Hindlimb muscle (tissue), 1 donor: ENCODE results near the gene PABPC1L2B. TPM values are rescaled to one million over a fixed set of nuclear protein-coding genes. Genes with fewer than 3 reads are reported as not detected.
"Not testable (repeated sequence)": the region's sequence is repeated elsewhere in the genome, so short reads cannot be mapped to it uniquely, and the experiment has no call there.

Source experiments
- DNase-seq: peaks from one replicate; pipeline ENCODE4 v3.0.0-alpha.2; 2013
- polyA plus RNA-seq: library from polyadenylated mRNA; unstranded; fragments of 120-200 nt; gene quantifications from one replicate; pipeline ENCODE4 v1.2.1, GENCODE V29; 2013; ENCODE audit not compliant: insufficient read length

The PABPC1L2B gene
- polyA plus RNA-seq = not detected

DNA sequence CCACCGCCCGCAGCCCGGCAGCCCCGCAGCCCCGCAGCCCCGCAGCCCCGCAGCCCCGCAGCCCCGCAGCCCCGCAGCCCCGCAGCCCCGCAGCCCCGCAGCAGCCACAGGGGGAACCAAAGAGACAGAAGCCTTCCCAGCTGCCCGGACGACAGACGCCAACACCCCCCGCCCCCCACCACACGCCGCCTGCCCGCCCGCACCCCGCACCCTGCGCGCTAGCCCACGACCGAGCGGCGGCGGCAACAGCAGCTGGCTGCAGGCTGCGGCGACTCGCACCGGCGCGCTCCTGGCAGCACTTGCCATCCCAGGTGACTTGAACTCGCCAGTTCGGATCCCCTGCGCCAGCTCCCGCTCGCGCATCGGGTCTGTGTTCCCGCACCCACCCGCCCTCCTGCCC lies at the start of gene PABPC1L2B:
Gene PABPC1L2B, plus strand, starts transcription at position 207 of the 400 bp plus-strand sequence. CDS start 704 bp downstream, outside the sequence.
- DNase-seq = not testable (repeated sequence)

GRCh38 chrX:72959971-72960370 lies 42.8 kb upstream of the PABPC1L2B start:
- not testable (repeated sequence) for DNase-seq

DNA sequence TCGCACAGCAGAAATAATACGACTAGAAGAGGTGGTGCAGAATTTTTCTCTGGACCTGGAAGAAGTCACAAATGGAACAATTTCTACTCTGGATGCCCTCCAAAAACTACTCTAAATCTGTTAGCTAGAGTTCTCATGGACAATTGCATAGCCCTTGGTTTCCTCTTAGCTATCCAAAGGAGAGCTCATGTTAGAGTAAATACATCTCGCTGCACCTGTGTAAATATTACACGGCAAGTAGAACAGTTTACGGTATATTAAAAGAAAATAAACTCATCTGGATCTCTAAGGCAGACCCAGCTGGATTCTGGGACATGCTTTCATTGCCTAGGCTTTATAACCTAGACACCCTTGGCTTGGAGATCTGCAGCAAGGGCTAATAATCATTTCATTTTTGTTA lies 30.9 kb upstream of the PABPC1L2B start:
- not testable (repeated sequence) for DNase-seq

DNA sequence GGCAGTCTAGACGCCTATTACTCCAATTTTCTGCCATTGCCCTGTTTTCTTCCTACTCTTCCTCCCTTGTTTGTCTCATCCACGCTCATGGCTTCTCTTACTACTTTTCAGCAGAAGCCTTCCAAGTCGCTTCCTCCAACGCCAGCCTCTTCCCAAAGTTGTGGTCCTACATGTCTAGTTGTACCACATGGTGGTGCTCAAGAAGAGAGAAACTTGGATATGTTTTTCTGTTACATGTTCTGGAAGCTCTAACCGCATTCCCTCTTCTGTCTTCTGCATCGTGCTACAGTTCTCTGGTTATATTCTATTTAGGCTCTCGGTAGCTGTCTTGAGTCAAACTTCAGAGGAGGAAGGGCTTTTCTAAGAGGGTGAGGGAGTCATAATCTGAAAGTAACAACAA lies 27.9 kb upstream of the PABPC1L2B start:
- DNase-seq = not testable (repeated sequence)

GRCh38 chrX:72980894-72981469 lies 21.8 kb upstream of the PABPC1L2B start:
- DNase-seq = not testable (repeated sequence)

DNA sequence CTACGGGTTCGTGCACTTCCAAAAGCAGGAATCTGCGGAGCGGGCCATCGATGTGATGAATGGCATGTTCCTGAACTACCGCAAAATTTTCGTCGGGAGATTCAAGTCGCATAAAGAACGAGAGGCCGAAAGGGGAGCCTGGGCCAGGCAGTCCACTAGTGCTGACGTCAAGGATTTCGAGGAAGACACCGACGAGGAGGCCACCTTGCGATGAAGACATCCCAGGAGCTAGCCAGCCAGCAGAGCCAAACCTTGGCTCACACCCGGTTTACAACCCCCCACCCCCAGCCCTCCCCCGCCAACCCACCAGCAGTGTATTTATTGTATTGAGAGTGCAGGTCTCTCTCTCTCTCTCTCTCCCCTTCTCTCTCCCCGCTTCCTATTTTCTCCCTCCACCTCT lies 1.3 kb downstream of the PABPC1L2B start:
- not testable (repeated sequence) for DNase-seq

DNA sequence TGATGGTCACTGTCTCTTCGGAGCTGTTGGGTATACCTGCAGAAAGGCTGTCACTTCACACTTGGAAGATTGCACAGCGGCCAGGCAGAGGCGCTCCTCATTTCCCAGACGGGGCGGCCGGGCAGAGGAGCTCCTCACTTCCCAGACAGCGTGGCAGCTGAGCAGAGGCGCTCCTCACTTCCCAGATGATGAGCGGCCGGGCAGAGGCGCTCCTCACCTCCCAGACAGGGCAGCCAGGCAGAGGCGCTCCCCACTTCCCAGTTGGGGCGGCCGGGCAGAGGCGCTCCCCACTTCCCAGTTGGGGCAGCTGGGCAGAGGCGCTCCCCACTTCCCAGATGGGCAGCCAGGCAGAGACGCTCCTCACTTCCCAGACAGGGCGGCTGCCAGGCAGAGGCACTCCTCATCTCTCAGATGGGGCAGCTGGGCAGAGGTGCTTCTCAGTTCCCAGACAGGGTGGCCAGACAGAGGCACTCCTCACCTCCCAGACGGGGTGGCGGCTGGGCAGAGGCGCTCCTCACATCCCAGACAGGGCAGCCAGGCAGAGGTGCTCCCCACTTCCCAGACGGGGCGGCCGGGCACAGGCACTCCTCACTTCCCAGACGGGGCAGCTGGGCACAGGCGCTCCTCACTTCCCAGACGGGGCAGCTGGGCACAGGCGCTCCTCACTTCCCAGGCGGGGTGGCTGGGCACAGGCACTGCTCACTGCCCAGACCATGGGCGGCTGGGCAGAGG lies 18.8 kb downstream of the PABPC1L2B start:
- no peak for DNase-seq

- DNase-seq = not testable (repeated sequence)
Measured at GRCh38 chrX:73022093-73022445, 19.3 kb downstream of the PABPC1L2B start.

- DNase-seq = no peak
Measured at GRCh38 chrX:73028876-73029275, 26.1 kb downstream of the PABPC1L2B start.

Other genes starting within 250 kb of the PABPC1L2B start
- gene DMRTC1B, start 226.0 kb upstream of the PABPC1L2B start, polyA plus RNA-seq = 0.75 TPM
- gene FAM236B, start 220.3 kb upstream of the PABPC1L2B start, polyA plus RNA-seq = not detected
- not detected for gene FAM236D, start 194.7 kb upstream of the PABPC1L2B start, polyA plus RNA-seq
- not detected for gene FAM236C, start 90.3 kb upstream of the PABPC1L2B start, polyA plus RNA-seq
- not detected for gene FAM236A, start 64.7 kb upstream of the PABPC1L2B start, polyA plus RNA-seq
- gene DMRTC1, start 59.1 kb upstream of the PABPC1L2B start, polyA plus RNA-seq = not detected
- gene PABPC1L2A, start 76.6 kb downstream of the PABPC1L2B start, polyA plus RNA-seq = not detected
- 0.50 TPM for gene NAP1L2, start 211.9 kb downstream of the PABPC1L2B start, polyA plus RNA-seq